GM12878 (cell line): ENCODE results near the gene BNIP2. TPM values are rescaled to one million over a fixed set of nuclear protein-coding genes. Genes with fewer than 3 reads are reported as not detected.

ENCODE experiments used
- ATAC-seq: fragments of 200-7000 bp; cut with Tn5 transposase; 3 replicates; pipeline ENCODE4 v1.9.1; 2020; ENCODE audit warnings: mild to moderate bottlenecking, moderate library complexity
- BruUV-seq: library from RNA; stranded (reverse); fragments of 400-500 nt; replicated peaks from 2 replicates; lab custom pipeline; 2021; lab: Mats Ljungman, UMichigan
- CTCF ChIA-PET: fragments of 300-600 bp; sonication (Branson Sonifier 250); formaldehyde crosslinking; extraction: SDS; loops from one replicate; lab custom pipeline; 2021; ENCODE audit warnings: inconsistent platforms; lab: Yijun Ruan, JAX
- POLR2A ChIA-PET: fragments of 350-600 bp; formaldehyde crosslinking; extraction: SDS; loops from one replicate; lab custom pipeline; 2021; ENCODE audit warnings: inconsistent platforms; lab: Charles Lee
- RAD21 ChIA-PET: fragments of 300-600 bp; sonication (Branson Sonifier 250); formaldehyde crosslinking; loops from one replicate; lab custom pipeline; 2023; ENCODE audit warnings: antibody characterized with exemption; ENCODE audit not compliant: unreplicated experiment; lab: Charles Lee
- SMC1A ChIA-PET: fragments of 300-600 bp; sonication (Branson Sonifier 250); formaldehyde crosslinking; loops from one replicate; lab custom pipeline; 2023; ENCODE audit not compliant: unreplicated experiment, uncharacterized antibody; lab: Charles Lee
- DNase-seq: peaks from one replicate; pipeline ENCODE4 v3.0.0-alpha.2; 2011; ENCODE audit warnings: low read depth, low spot score
- FAIRE-seq: peaks from 3 replicates; lab custom pipeline; 2011; peaks lifted over from hg19 to GRCh38; lab: Jason Lieb, UNC
- H2AFZ ChIP-seq: 2 replicates; pipeline ENCODE4 v1.6.0; 2011; ENCODE audit warnings: low read depth, low read length, control low read depth; ENCODE audit not compliant: control insufficient read depth
- H3K27ac ChIP-seq: 2 replicates; pipeline ENCODE4 v1.5.1; 2011; ENCODE audit warnings: control low read depth; ENCODE audit not compliant: control insufficient read depth, insufficient read depth
- H3K27me3 ChIP-seq, 2 experiments: replicated peaks in 1 of 2; 2 replicates each; pipeline versions ENCODE4 v1.6.0 to v1.6.1; 2011; ENCODE audit warnings: low read length in 1 of 2; ENCODE audit not compliant: control insufficient read depth in 2 of 2, insufficient read depth in 2 of 2
- H3K36me3 ChIP-seq, 2 experiments: 2 replicates each; pipeline ENCODE4 v1.5.1; 2011; ENCODE audit warnings: low read length in 1 of 2; ENCODE audit not compliant: control insufficient read depth in 2 of 2, insufficient read depth in 2 of 2
- H3K4me1 ChIP-seq: 2 replicates; pipeline ENCODE4 v1.6.1; 2011; ENCODE audit warnings: mild to moderate bottlenecking, low read length, moderate library complexity, mixed read lengths; ENCODE audit not compliant: control insufficient read depth, insufficient read depth
- H3K4me2 ChIP-seq: 2 replicates; pipeline ENCODE4 v1.6.0; 2011; ENCODE audit warnings: control low read depth; ENCODE audit not compliant: control insufficient read depth, insufficient read depth
- H3K4me3 ChIP-seq: fragments of 200-600 bp; sonication (generic); 2 replicates; pipeline ENCODE4 v1.5.1; 2016
- H3K79me2 ChIP-seq: 2 replicates; pipeline ENCODE4 v1.6.0; 2011; ENCODE audit warnings: low read length; ENCODE audit not compliant: control insufficient read depth, insufficient read depth
- H3K9ac ChIP-seq: 2 replicates; pipeline ENCODE4 v1.8.0; 2011; ENCODE audit warnings: low read length, control low read depth, mixed read lengths; ENCODE audit not compliant: control insufficient read depth, insufficient read depth
- H3K9me3 ChIP-seq: replicated peaks from 3 replicates; pipeline ENCODE4 v1.5.1; 2011; ENCODE audit warnings: mild to moderate bottlenecking, low read length; ENCODE audit not compliant: control insufficient read depth, insufficient read depth
- H4K20me1 ChIP-seq: 2 replicates; pipeline ENCODE4 v1.6.0; 2011; ENCODE audit not compliant: control insufficient read depth, insufficient read depth
- CHD1 ChIP-seq: IDR thresholded peaks from 2 replicates; pipeline ENCODE4 v1.6.1; 2012; ENCODE audit warnings: low read depth, low read length, improper control_type of control experiment
- CHD4 ChIP-seq: fragments of 200-600 bp; sonication (generic); IDR thresholded peaks from 2 replicates; pipeline ENCODE4 v1.6.1; 2016; ENCODE audit warnings: mild to moderate bottlenecking
- EZH2 ChIP-seq: IDR thresholded peaks from 2 replicates; pipeline ENCODE4 v1.6.1; 2012; ENCODE audit warnings: low read depth, mild to moderate bottlenecking, control low read depth, inconsistent platforms, low read length, borderline replicate concordance; ENCODE audit not compliant: control insufficient read depth
- FOS ChIP-seq: IDR thresholded peaks from 3 replicates; pipeline ENCODE4 v1.6.1; 2011; ENCODE audit warnings: borderline replicate concordance; ENCODE audit not compliant: insufficient read length; ENCODE audit errors: extremely low read depth
- GATAD2B ChIP-seq: fragments of 450-650 bp; conservative IDR thresholded peaks from 2 replicates; pipeline ENCODE4 v1.6.1; 2017; ENCODE audit warnings: low read depth, mild to moderate bottlenecking, moderate library complexity
- HCFC1 ChIP-seq: fragments of 150-350 bp; IDR thresholded peaks from 2 replicates; pipeline ENCODE4 v1.6.1; 2014; ENCODE audit warnings: low read length
- HDAC2 ChIP-seq: fragments of 200-600 bp; sonication (generic); IDR thresholded peaks from 2 replicates; pipeline ENCODE4 v1.6.1; 2017
- NRF1 ChIP-seq: conservative IDR thresholded peaks from 2 replicates; pipeline ENCODE4 v1.6.1; 2011; ENCODE audit warnings: mild to moderate bottlenecking, low read depth, low read length, improper control_type of control experiment
- RAD21 ChIP-seq: IDR thresholded peaks from 2 replicates; pipeline ENCODE4 v1.6.1; 2011; ENCODE audit warnings: mild to moderate bottlenecking, low read depth, low read length, moderate library complexity; ENCODE audit not compliant: insufficient read depth
- RAD51 ChIP-seq: fragments of 450-650 bp; IDR thresholded peaks from 2 replicates; pipeline ENCODE4 v1.6.1; 2016; ENCODE audit warnings: moderate library complexity, mild to moderate bottlenecking, inconsistent platforms
- RFX5 ChIP-seq: IDR thresholded peaks from 2 replicates; pipeline ENCODE4 v1.6.1; 2011; ENCODE audit warnings: low read depth, low read length, improper control_type of control experiment
- SIX5 ChIP-seq: IDR thresholded peaks from 2 replicates; pipeline ENCODE4 v1.6.1; 2011; ENCODE audit warnings: mild to moderate bottlenecking, low read depth, low read length, moderate library complexity; ENCODE audit not compliant: severe bottlenecking
- SKIL ChIP-seq: fragments of 450-650 bp; IDR thresholded peaks from 2 replicates; pipeline ENCODE4 v1.6.1; 2017; ENCODE audit warnings: mild to moderate bottlenecking, low read depth, inconsistent platforms; ENCODE audit not compliant: poor library complexity, severe bottlenecking
- SMC3 ChIP-seq: IDR thresholded peaks from 2 replicates; pipeline ENCODE4 v1.6.1; 2011; ENCODE audit warnings: low read length, improper control_type of control experiment, borderline replicate concordance
- SUPT20H ChIP-seq: IDR thresholded peaks from 2 replicates; pipeline ENCODE4 v1.6.1; 2011; ENCODE audit warnings: low read depth, mild to moderate bottlenecking, low read length, moderate library complexity, borderline replicate concordance; ENCODE audit not compliant: control insufficient read depth
- TBL1XR1 ChIP-seq: IDR thresholded peaks from 2 replicates; pipeline ENCODE4 v1.6.1; 2012; ENCODE audit warnings: low read depth, low read length, improper control_type of control experiment
- TCF7 ChIP-seq: IDR thresholded peaks from 2 replicates; pipeline ENCODE4 v1.6.1; 2014; ENCODE audit warnings: antibody characterized with exemption, borderline replicate concordance
- ZBTB40 ChIP-seq: fragments of 450-650 bp; IDR thresholded peaks from 2 replicates; pipeline ENCODE4 v1.6.1; 2016; ENCODE audit warnings: mild to moderate bottlenecking, moderate library complexity, borderline replicate concordance
- ZNF622 ChIP-seq: fragments of 450-650 bp; IDR thresholded peaks from 2 replicates; pipeline ENCODE4 v1.6.1; 2017; ENCODE audit warnings: mild to moderate bottlenecking, inconsistent platforms
- WGBS: methylation state at CpG from one replicate; pipeline ENCODE4 v1.1.6; 2016; ENCODE audit warnings: low lambda C conversion rate; ENCODE audit not compliant: insufficient replicate concordance, insufficient coverage; ENCODE audit errors: missing lambda C conversion rate; 5-methylcytosine and 5-hydroxymethylcytosine counted together
- in situ Hi-C: fragments of 300-500 bp; cut with MboI; formaldehyde crosslinking; loops from 9 replicates; pipeline ENCODE4 v1.14.3; 2018; ENCODE audit warnings: mixed read lengths
- intact Hi-C: fragments of 100-400 bp; cut with micrococcal nuclease; formaldehyde crosslinking; loops from one replicate; pipeline ENCODE4 v1.14.2; 2022; ENCODE audit not compliant: unreplicated experiment
- polyA plus RNA-seq, 11 experiments: library from polyadenylated mRNA; depleted of rRNA in 4 of 11; unstranded in 6 of 11; stranded (reverse) in 5 of 11; fragments of >200 nt; fragmentation: Nextera tagmentation in 4 of 11; fragmentation: Illumina TruSeq in 1 of 11; extraction: Ambion mirVana in 4 of 11; extraction: Trizol in 1 of 11; gene quantifications; 1 replicate in 1 of 11; 2 replicates in 10 of 11; pipeline versions ENCODE4 v1.2.1 to v1.2.3, GENCODE V29; 2011 to 2016; ENCODE audit warnings: inconsistent platforms in 2 of 11, missing spikeins in 2 of 11, low read depth in 1 of 11
- total RNA-seq, 4 experiments: library from RNA; depleted of rRNA in 3 of 4; stranded (reverse); fragments of >200 nt in 3 of 4; fragmentation: Illumina TruSeq in 1 of 4; extraction: Trizol in 1 of 4; gene quantifications; 2 replicates each; pipeline versions ENCODE4 v1.2.1 to v1.2.3, GENCODE V29; 2013 to 2021

Gene BNIP2
- total and polyA plus RNA-seq, 10 of the 15 experiments (the other 5 are each of a cell fraction or from before 2014, with no cell fraction given), result 29.9 to 122 (median 67.7) TPM

GRCh38 chr15:59691194-59691805, 2.2 kb upstream of the BNIP2 start:
- POLR2A ChIA-PET, result interaction anchor here (0.6 kb wide), 1 partner anchor 540 kb away, joined by 4 read pairs; no protein-coding TSS in a partner anchor
- Histone ChIP-seq H3K4me3 (no peak overlapping the region), H3K27me3 (no peaks in the 10 kb centered on the region), H3K79me2 (peaks cover 28% of the 10 kb centered on the region), H4K20me1 (no peaks in the 10 kb centered on the region), H3K9ac (no peak overlapping the region), H3K27ac (no peak overlapping the region), H3K36me3 (no peaks in the 10 kb centered on the region), H2AFZ (no peak overlapping the region), H3K9me3 (no peaks in the 10 kb centered on the region), H3K4me2 (no peak overlapping the region), H3K4me1 (0 out of 2 replicates have a peak, but pooled peaks cover 5% of the 10 kb centered on the region)
- in situ Hi-C loops (no loop called here), intact Hi-C loops (loop anchor here (10.0 kb wide), 2 partner anchors 494 to 634 kb away; no protein-coding TSS in a partner anchor)
- RAD21 ChIA-PET, result interaction anchor here (0.7 to 2.7 kb wide), 12 partner anchors 19 to 679 kb away, joined by 3 to 24 read pairs (median 4); partner anchors contain the start of gene GTF2A2
- 0% methylated on average over 1 of the region's 1 CpG for WGBS
- no TSS peak for BruUV-seq
- peak; percentile 13 for DNase-seq
- no peak for ATAC-seq
- CTCF ChIA-PET, result interaction anchor here (0.6 to 4.8 kb wide), 31 partner anchors 8 to 1462 kb away, joined by 3 to 44 read pairs (median 3); no protein-coding TSS in a partner anchor
- SMC1A ChIA-PET, result interaction anchor here (0.6 to 2.7 kb wide), 14 partner anchors 10 to 668 kb away, joined by 3 to 12 read pairs (median 4); partner anchors contain the start of gene GTF2A2
- no peak for FAIRE-seq
- TF ChIP-seq SMC3 (peak; percentile 47; the same call in 1 of the 2 replicates), GATAD2B (no peak), SUPT20H (no peak), SIX5 (no peak), RFX5 (no peak), FOS (no peak), CHD4 (no peak), CHD1 (no peak), HDAC2 (no peak), SKIL (no peak), TCF7 (no peak), RAD21 (peak; percentile 70), TBL1XR1 (no peak), RAD51 (no peak), ZNF622 (no peak), EZH2 (no peak), HCFC1 (no peak), ZBTB40 (peak; percentile 65; the same call in 1 of the 2 replicates), NRF1 (no peak)
